ENCODE data around the gene TIMM8B. TPM values are rescaled to one million over a fixed set of nuclear protein-coding genes. Genes with fewer than 3 reads are reported as not detected.

TIMM8B gene
- 100 to 1,000 TPM in 1 of 2 donors, 10 to 100 TPM in 1; 73.3 to 122 TPM for total RNA-seq
- polyA plus RNA-seq (ENCODE audit: insufficient read length in 2 of 2): 10 to 100 TPM; 74.7 to 80.2 TPM
- long read RNA-seq, donor 1, transcript TIMM8B-203 (3 exons, 1,155 nt): minor isoform, 17 of 153 reads
- long read RNA-seq, donor 1, transcript TIMM8B-201 (2 exons, 819 nt): major isoform, 136 of 153 reads
- long read RNA-seq, donor 1, partial matches to known transcripts: 0 of 153 reads
- long read RNA-seq, donor 1, other reads (novel, unspliced or antisense): 0 of 153 reads
- long read RNA-seq, donor 2, transcript TIMM8B-201 (2 exons, 819 nt): major isoform, 45 of 61 reads
- long read RNA-seq, donor 2, partial matches to known transcripts: 13 of 61 reads
- long read RNA-seq, donor 2, other reads (novel, unspliced or antisense): 0 of 61 reads
- long read RNA-seq, donor 3, transcript TIMM8B-201 (2 exons, 819 nt): major isoform, 69 of 71 reads
- long read RNA-seq, donor 3, partial matches to known transcripts: 0 of 71 reads
- long read RNA-seq, donor 3, other reads (novel, unspliced or antisense): 0 of 71 reads
- long read RNA-seq, donor 4, transcript TIMM8B-201 (2 exons, 819 nt): major isoform, 335 of 348 reads
- long read RNA-seq, donor 4, transcript TIMM8B-203 (3 exons, 1,155 nt): minor isoform, 11 of 348 reads
- long read RNA-seq, donor 4, partial matches to known transcripts: 0 of 348 reads
- long read RNA-seq, donor 4, other reads (novel, unspliced or antisense): 0 of 348 reads

- Histone ChIP-seq H3K4me1 (ENCODE audit: control insufficient read depth, insufficient read depth, low read length) (peaks cover 8% of the 10 kb centered on the region), H3K27ac (ENCODE audit: low read depth, low read length) (peak within 1 kb of the TSS; percentile 44), H3K27me3 (ENCODE audit: control insufficient read depth, insufficient read depth, low read length) (no peaks in the 10 kb centered on the region), H3K4me3 (ENCODE audit: low read depth, low read length) (peak within 1 kb of the TSS; percentile 82), H3K9me3 (ENCODE audit: control insufficient read depth, insufficient read depth, low read length) (no peaks in the 10 kb centered on the region), H3K36me3 (ENCODE audit: control insufficient read depth, insufficient read depth, low read length) (peaks cover 30% of the 10 kb centered on the region)
- WGBS (ENCODE audit: insufficient coverage): 0% methylated on average over 40 of the region's 45 CpGs
- DNase-seq (ENCODE audit: low read depth in 4 of 6, low spot score in 6 of 6): peak; percentile 91 to 99 (median 96)
These were observed at the start of gene TIMM8B, which contains the start of gene SDHD for GRCh38 chr11:112086422-112087191. TSS of gene TIMM8B (minus strand) at chr11:112086756. CDS start at chr11:112086723, 33 bp downstream. TSS of gene SDHD (plus strand) at chr11:112086873. CDS start at chr11:112086908, 35 bp downstream.

- 74% methylated on average over 2 of the region's 4 CpGs for WGBS (ENCODE audit: insufficient coverage)
- DNase-seq (ENCODE audit: low read depth in 4 of 6, low spot score in 6 of 6): peak in 1 of 6 donors; percentile 5
- Histone ChIP-seq H3K36me3 (ENCODE audit: control insufficient read depth, insufficient read depth, low read length) (no peaks in the 10 kb centered on the region), H3K27me3 (ENCODE audit: control insufficient read depth, insufficient read depth, low read length) (no peaks in the 10 kb centered on the region), H3K27ac (ENCODE audit: low read depth, low read length) (no peak overlapping the region), H3K9me3 (ENCODE audit: control insufficient read depth, insufficient read depth, low read length) (no peaks in the 10 kb centered on the region), H3K4me3 (ENCODE audit: low read depth, low read length) (no peak overlapping the region), H3K4me1 (ENCODE audit: control insufficient read depth, insufficient read depth, low read length) (no peaks in the 10 kb centered on the region)
These were observed 47.9 kb upstream of the TIMM8B start for GRCh38 chr11:112134473-112134872.

- Histone ChIP-seq H3K4me3 (ENCODE audit: low read depth, low read length) (no peak overlapping the region), H3K4me1 (ENCODE audit: control insufficient read depth, insufficient read depth, low read length) (no peaks in the 10 kb centered on the region), H3K27me3 (ENCODE audit: control insufficient read depth, insufficient read depth, low read length) (no peaks in the 10 kb centered on the region), H3K36me3 (ENCODE audit: control insufficient read depth, insufficient read depth, low read length) (no peaks in the 10 kb centered on the region), H3K27ac (ENCODE audit: low read depth, low read length) (no peak overlapping the region), H3K9me3 (ENCODE audit: control insufficient read depth, insufficient read depth, low read length) (no peaks in the 10 kb centered on the region)
- whole genome bisulfite sequencing (ENCODE audit: insufficient coverage): 100% methylated on average over 1 of the region's 2 CpGs
- DNase-seq (ENCODE audit: low read depth in 4 of 6, low spot score in 6 of 6): no peak
These were observed 46.2 kb upstream of the TIMM8B start for GRCh38 chr11:112132737-112133136.

- peak in 1 of 6 donors; percentile 4 for DNase-seq (ENCODE audit: low read depth in 4 of 6, low spot score in 6 of 6)
- no peaks in the 10 kb centered on the region for H3K27me3 ChIP-seq (ENCODE audit: control insufficient read depth, insufficient read depth, low read length)
- H3K4me3 ChIP-seq (ENCODE audit: low read depth, low read length): no peak overlapping the region
- H3K36me3 ChIP-seq (ENCODE audit: control insufficient read depth, insufficient read depth, low read length): no peaks in the 10 kb centered on the region
- no peak overlapping the region for H3K27ac ChIP-seq (ENCODE audit: low read depth, low read length)
- H3K4me1 ChIP-seq (ENCODE audit: control insufficient read depth, insufficient read depth, low read length): no peaks in the 10 kb centered on the region
- WGBS (ENCODE audit: insufficient coverage): 94% methylated on average over 5 of the region's 5 CpGs
- no peaks in the 10 kb centered on the region for H3K9me3 ChIP-seq (ENCODE audit: control insufficient read depth, insufficient read depth, low read length)
These were observed 43.1 kb upstream of the TIMM8B start for GRCh38 chr11:112129656-112130055.

- H3K36me3 ChIP-seq (ENCODE audit: control insufficient read depth, insufficient read depth, low read length): no peaks in the 10 kb centered on the region
- H3K4me1 ChIP-seq (ENCODE audit: control insufficient read depth, insufficient read depth, low read length): no peaks in the 10 kb centered on the region
- no peak overlapping the region for H3K4me3 ChIP-seq (ENCODE audit: low read depth, low read length)
- H3K27me3 ChIP-seq (ENCODE audit: control insufficient read depth, insufficient read depth, low read length): no peaks in the 10 kb centered on the region
- H3K9me3 ChIP-seq (ENCODE audit: control insufficient read depth, insufficient read depth, low read length): no peaks in the 10 kb centered on the region
- WGBS (ENCODE audit: insufficient coverage): 40% methylated on average over 3 of the region's 3 CpGs
- H3K27ac ChIP-seq (ENCODE audit: low read depth, low read length): no peak overlapping the region
- peak in 4 of 6 donors; percentile 6 to 69 (median 9) for DNase-seq (ENCODE audit: low read depth in 4 of 6, low spot score in 6 of 6)
These were observed 42.0 kb upstream of the TIMM8B start for GRCh38 chr11:112128483-112129121.

- no peaks in the 10 kb centered on the region for H3K27me3 ChIP-seq (ENCODE audit: control insufficient read depth, insufficient read depth, low read length)
- WGBS (ENCODE audit: insufficient coverage): 100% methylated on average over 1 of the region's 2 CpGs
- H3K9me3 ChIP-seq (ENCODE audit: control insufficient read depth, insufficient read depth, low read length): no peaks in the 10 kb centered on the region
- H3K4me1 ChIP-seq (ENCODE audit: control insufficient read depth, insufficient read depth, low read length): no peaks in the 10 kb centered on the region
- no peak overlapping the region for H3K27ac ChIP-seq (ENCODE audit: low read depth, low read length)
- H3K36me3 ChIP-seq (ENCODE audit: control insufficient read depth, insufficient read depth, low read length): no peaks in the 10 kb centered on the region
- no peak for DNase-seq (ENCODE audit: low read depth in 4 of 6, low spot score in 6 of 6)
- no peak overlapping the region for H3K4me3 ChIP-seq (ENCODE audit: low read depth, low read length)
These were observed 40.5 kb upstream of the TIMM8B start for GRCh38 chr11:112127056-112127455.

GRCh38 chr11:112123129-112123528 lies 36.6 kb upstream of the TIMM8B start:
- no peaks in the 10 kb centered on the region for H3K4me1 ChIP-seq (ENCODE audit: control insufficient read depth, insufficient read depth, low read length)
- H3K36me3 ChIP-seq (ENCODE audit: control insufficient read depth, insufficient read depth, low read length): no peaks in the 10 kb centered on the region
- no peak overlapping the region for H3K4me3 ChIP-seq (ENCODE audit: low read depth, low read length)
- no peaks in the 10 kb centered on the region for H3K9me3 ChIP-seq (ENCODE audit: control insufficient read depth, insufficient read depth, low read length)
- WGBS (ENCODE audit: insufficient coverage): 38% methylated on average over 2 of the region's 4 CpGs
- no peak overlapping the region for H3K27ac ChIP-seq (ENCODE audit: low read depth, low read length)
- no peaks in the 10 kb centered on the region for H3K27me3 ChIP-seq (ENCODE audit: control insufficient read depth, insufficient read depth, low read length)
- peak in 1 of 6 donors; percentile 17 for DNase-seq (ENCODE audit: low read depth in 4 of 6, low spot score in 6 of 6)

- no peak for DNase-seq (ENCODE audit: low read depth in 4 of 6, low spot score in 6 of 6)
- H3K4me1 ChIP-seq (ENCODE audit: control insufficient read depth, insufficient read depth, low read length): no peaks in the 10 kb centered on the region
- no peaks in the 10 kb centered on the region for H3K9me3 ChIP-seq (ENCODE audit: control insufficient read depth, insufficient read depth, low read length)
- H3K27ac ChIP-seq (ENCODE audit: low read depth, low read length): no peak overlapping the region
- no peaks in the 10 kb centered on the region for H3K27me3 ChIP-seq (ENCODE audit: control insufficient read depth, insufficient read depth, low read length)
- H3K36me3 ChIP-seq (ENCODE audit: control insufficient read depth, insufficient read depth, low read length): no peaks in the 10 kb centered on the region
- no peak overlapping the region for H3K4me3 ChIP-seq (ENCODE audit: low read depth, low read length)
- 100% methylated on average over 1 of the region's 5 CpGs for WGBS (ENCODE audit: insufficient coverage)
These were observed 35.5 kb upstream of the TIMM8B start for GRCh38 chr11:112121981-112122615.

Data from spinal cord (tissue), 10 donors.